ENCODE measurements around the gene CHERP. TPM values are rescaled to one million over a fixed set of nuclear protein-coding genes. Genes with fewer than 3 reads are reported as not detected.
"Not testable (repeated sequence)": the region's sequence is repeated elsewhere in the genome, so short reads cannot be mapped to it uniquely, and the experiment has no call there.

The CHERP gene
- total and polyA plus RNA-seq, 2 experiments from 2014 or later: 31.6 to 41.2 TPM

- Mint-ChIP-seq H3K4me3 (peak within 1 kb of the TSS; percentile 91), H3K9me3 (no peaks in the 10 kb centered on the region), H3K36me3 (ENCODE audit: low read depth) (peaks cover 3% of the 10 kb centered on the region; the same call in 2 of the 3 replicates), H3K27ac (peak within 1 kb of the TSS; percentile 95), H3K27me3 (ENCODE audit: insufficient read depth, low read depth, poor library complexity) (no peaks in the 10 kb centered on the region), H3K4me1 (peaks cover 6% of the 10 kb centered on the region)
- Histone ChIP-seq H3K27ac (ENCODE audit: low read depth) (peak within 1 kb of the TSS; percentile 48; the same call in 1 of the 2 replicates), H3K27me3 (ENCODE audit: insufficient read depth) (no peaks in the 10 kb centered on the region), H2AFZ (peak within 1 kb of the TSS; percentile 90), H4K20me1 (replicated peaks; ENCODE audit: insufficient read depth) (no peaks in the 10 kb centered on the region), H3K79me2 (replicated peaks; ENCODE audit: insufficient read depth) (peaks cover 7% of the 10 kb centered on the region; the same call in 1 of the 2 replicates), H3K4me2 (peak within 1 kb of the TSS; percentile 89), H3K4me1 (ENCODE audit: insufficient read depth) (peaks cover 5% of the 10 kb centered on the region; the same call in 1 of the 2 replicates), H3K36me3 (ENCODE audit: insufficient read depth) (no peaks in the 10 kb centered on the region), H3F3A (replicated peaks; ENCODE audit: low read depth) (0 out of 2 replicates have a peak, but pooled peaks cover 2% of the 10 kb centered on the region), H3K4me3 (peak within 1 kb of the TSS; percentile 83), H3K9me2 (ENCODE audit: insufficient read depth) (no peaks in the 10 kb centered on the region)
- TF ChIP-seq NANOG (IDR thresholded peaks at IDR 0.05; ENCODE audit: borderline replicate concordance): no peak; the same call in 1 of the 2 replicates
- peak; percentile 91 for TF ChIP-seq POLR2AphosphoS5 (IDR thresholded peaks at IDR 0.05; ENCODE audit: low read depth)
- TF ChIP-seq CREB1 (CRISPR knock-in tag; IDR thresholded peaks at IDR 0.05; ENCODE audit: low read depth): peak; percentile 80
- no peak for TF ChIP-seq EZH2phosphoT487 (IDR thresholded peaks at IDR 0.05; ENCODE audit: unreplicated experiment)
- TF ChIP-seq EZH2 (IDR thresholded peaks at IDR 0.05; ENCODE audit: low read depth, unreplicated experiment): no peak
- TF ChIP-seq ZNF331 (CRISPR knock-in tag; IDR thresholded peaks at IDR 0.05; ENCODE audit: low read depth): no peak
- no peak for TF ChIP-seq STAT1 (IDR thresholded peaks at IDR 0.05; ENCODE audit: unreplicated experiment)
- TF ChIP-seq ETS1 (IDR thresholded peaks at IDR 0.05): peak; percentile 100
- ATAC-seq (peak; percentile 98), DNase-seq (ENCODE audit: low spot score) (peak; percentile 99)
These were observed 46.1 kb downstream of the CHERP start, which contains the start of the genes C19orf44 and CALR3 for GRCh38 chr19:16495982-16496612. C19orf44 (plus strand) TSS chr19:16496394; CDS start chr19:16500793, 4,399 bp downstream. CALR3 (minus strand) TSS chr19:16496167; CDS start chr19:16496129, 38 bp downstream.

- not testable (repeated sequence) for H3F3A ChIP-seq (replicated peaks; ENCODE audit: low read depth); H3K27ac Mint-ChIP-seq; H4K20me1 ChIP-seq (replicated peaks; ENCODE audit: insufficient read depth); H3K36me3 ChIP-seq (ENCODE audit: insufficient read depth); H3K9me3 Mint-ChIP-seq; H3K4me3 Mint-ChIP-seq; H2AFZ ChIP-seq; ATAC-seq; H3K79me2 ChIP-seq (replicated peaks; ENCODE audit: insufficient read depth); H3K27me3 Mint-ChIP-seq (ENCODE audit: insufficient read depth, low read depth, poor library complexity); H3K27me3 ChIP-seq (ENCODE audit: insufficient read depth); H3K36me3 Mint-ChIP-seq (ENCODE audit: low read depth); H3K27ac ChIP-seq (ENCODE audit: low read depth); H3K4me3 ChIP-seq; H3K9me2 ChIP-seq (ENCODE audit: insufficient read depth); H3K4me1 ChIP-seq (ENCODE audit: insufficient read depth); DNase-seq (ENCODE audit: low spot score); H3K4me1 Mint-ChIP-seq
- 0 out of 2 replicates have a peak overlapping the region, but pooled peaks have one; percentile 20 for H3K4me2 ChIP-seq
These were observed 55.8 kb downstream of the CHERP start for GRCh38 chr19:16486476-16486875.

- H4K20me1 ChIP-seq (replicated peaks; ENCODE audit: insufficient read depth): no peaks in the 10 kb centered on the region
- no peaks in the 10 kb centered on the region for H3K27me3 ChIP-seq (ENCODE audit: insufficient read depth)
- no peak overlapping the region for H3K4me2 ChIP-seq
- H3K9me2 ChIP-seq (ENCODE audit: insufficient read depth): no peaks in the 10 kb centered on the region
- Mint-ChIP-seq H3K27ac (no peak overlapping the region), H3K36me3 (ENCODE audit: low read depth) (no peaks in the 10 kb centered on the region), H3K27me3 (ENCODE audit: insufficient read depth, low read depth, poor library complexity) (peaks cover 6% of the 10 kb centered on the region), H3K9me3 (no peaks in the 10 kb centered on the region), H3K4me3 (no peak overlapping the region; the same call in 2 of the 3 replicates), H3K4me1 (no peaks in the 10 kb centered on the region)
- no peaks in the 10 kb centered on the region for H3F3A ChIP-seq (replicated peaks; ENCODE audit: low read depth)
- no peak overlapping the region for H3K27ac ChIP-seq (ENCODE audit: low read depth)
- H3K79me2 ChIP-seq (replicated peaks; ENCODE audit: insufficient read depth): no peaks in the 10 kb centered on the region
- no peak for DNase-seq (ENCODE audit: low spot score)
- ATAC-seq: no peak
- H3K4me3 ChIP-seq: no peak overlapping the region
- H3K4me1 ChIP-seq (ENCODE audit: insufficient read depth): no peaks in the 10 kb centered on the region
- no peaks in the 10 kb centered on the region; the same call in 1 of the 2 replicates for H3K36me3 ChIP-seq (ENCODE audit: insufficient read depth)
- H2AFZ ChIP-seq: no peak overlapping the region
- TF ChIP-seq EZH2 (IDR thresholded peaks at IDR 0.05; ENCODE audit: low read depth, unreplicated experiment): no peak
- TF ChIP-seq STAT1 (IDR thresholded peaks at IDR 0.05; ENCODE audit: unreplicated experiment): no peak
- TF ChIP-seq POLR2AphosphoS5 (IDR thresholded peaks at IDR 0.05; ENCODE audit: low read depth): no peak
These were observed 59.5 kb downstream of the CHERP start for GRCh38 chr19:16482745-16483144.

Data from GM23338 (cell line).